Activated T-helper 17 cell treated with anti-CD3 and anti-CD28 coated beads, Interleukin-2, amount 50 U/mL, for 72 hours (primary cell): Measurements from ENCODE around the gene FBXL4. TPM values are rescaled to one million over a fixed set of nuclear protein-coding genes. Genes with fewer than 3 reads are reported as not detected.
A peak's percentile ranks its signal among the peaks of the same experiment; 100 is the strongest.

Source experiments
- ATAC-seq: fragments of 150-1000 bp; cut with Tn5 transposase; replicated peaks from 2 replicates; pipeline ENCODE4 v1.10.0; 2021; ENCODE audit warnings: mild to moderate bottlenecking, moderate library complexity
- H3K27ac Mint-ChIP-seq: one replicate; pipeline ENCODE4 v1.8.0; 2022; ENCODE audit warnings: mixed read lengths
- H3K27me3 Mint-ChIP-seq: one replicate; pipeline ENCODE4 v1.8.0; 2022; ENCODE audit warnings: mixed read lengths
- H3K36me3 Mint-ChIP-seq: one replicate; pipeline ENCODE4 v1.8.0; 2022; ENCODE audit warnings: low read depth, mild to moderate bottlenecking, mixed read lengths
- H3K4me1 Mint-ChIP-seq: one replicate; pipeline ENCODE4 v1.8.0; 2022; ENCODE audit warnings: mixed read lengths
- H3K4me3 Mint-ChIP-seq: one replicate; pipeline ENCODE4 v1.8.0; 2022; ENCODE audit warnings: mild to moderate bottlenecking, mixed read lengths
- H3K9me3 Mint-ChIP-seq: one replicate; pipeline ENCODE4 v1.8.0; 2022; ENCODE audit warnings: mixed read lengths
- total RNA-seq, 2 donors: library from RNA; stranded (reverse); gene quantifications; one replicate each; pipeline ENCODE4 v1.2.3, GENCODE V29; 2022

The FBXL4 gene
- total RNA-seq, 2 donors from 2014 or later: 10.6 to 12.9 TPM

DNA sequence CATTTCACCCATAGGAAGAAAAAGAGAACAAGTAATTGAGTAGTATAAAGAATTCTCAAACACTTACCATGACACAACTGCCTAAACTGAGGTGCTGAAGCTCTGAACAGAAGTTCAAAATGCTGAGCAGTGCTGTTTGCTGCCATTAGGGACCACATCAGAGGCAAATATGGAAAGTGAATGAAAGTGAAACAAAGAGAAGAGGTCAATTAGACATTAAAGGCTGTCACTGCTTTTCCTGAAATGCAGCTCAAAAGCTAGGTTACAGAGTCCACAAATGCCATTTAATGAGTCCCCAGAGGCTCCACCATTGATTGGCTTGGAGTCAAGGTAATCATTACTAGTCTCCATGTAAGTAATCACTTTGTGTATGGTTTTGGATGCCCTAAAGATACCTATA lies 67.3 kb downstream of the FBXL4 start:
- H3K4me1 Mint-ChIP-seq: peaks cover 5% of the 10 kb centered on the region
- no peak overlapping the region for H3K4me3 Mint-ChIP-seq
- peak; percentile 46 for ATAC-seq
- no peaks in the 10 kb centered on the region for H3K27me3 Mint-ChIP-seq
- H3K9me3 Mint-ChIP-seq: no peaks in the 10 kb centered on the region
- H3K36me3 Mint-ChIP-seq: peaks cover 36% of the 10 kb centered on the region
- no peak overlapping the region for H3K27ac Mint-ChIP-seq

DNA sequence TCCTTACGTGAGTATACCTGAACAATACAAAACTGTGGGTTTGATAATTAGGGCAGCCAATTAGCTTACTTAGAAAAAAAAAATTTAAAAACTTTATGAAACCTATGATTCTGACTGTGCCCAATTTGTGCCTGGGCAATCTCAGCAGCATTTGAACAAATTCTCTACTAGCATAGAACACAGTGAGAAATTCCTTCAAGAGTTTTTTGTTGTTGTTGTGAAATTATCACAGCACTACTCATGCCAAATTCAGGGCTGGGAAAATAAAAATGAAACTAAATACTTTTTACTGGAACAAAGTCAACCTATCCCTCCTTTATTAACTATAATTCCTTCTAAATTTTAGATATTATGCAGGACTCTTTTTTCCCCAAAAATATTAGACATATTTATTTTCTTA lies 70.5 kb downstream of the FBXL4 start:
- no peaks in the 10 kb centered on the region for H3K9me3 Mint-ChIP-seq
- no peak overlapping the region for H3K4me3 Mint-ChIP-seq
- no peaks in the 10 kb centered on the region for H3K27me3 Mint-ChIP-seq
- H3K4me1 Mint-ChIP-seq: peaks cover 5% of the 10 kb centered on the region
- no peak overlapping the region for H3K27ac Mint-ChIP-seq
- H3K36me3 Mint-ChIP-seq: peaks cover 54% of the 10 kb centered on the region
- ATAC-seq: no peak

DNA sequence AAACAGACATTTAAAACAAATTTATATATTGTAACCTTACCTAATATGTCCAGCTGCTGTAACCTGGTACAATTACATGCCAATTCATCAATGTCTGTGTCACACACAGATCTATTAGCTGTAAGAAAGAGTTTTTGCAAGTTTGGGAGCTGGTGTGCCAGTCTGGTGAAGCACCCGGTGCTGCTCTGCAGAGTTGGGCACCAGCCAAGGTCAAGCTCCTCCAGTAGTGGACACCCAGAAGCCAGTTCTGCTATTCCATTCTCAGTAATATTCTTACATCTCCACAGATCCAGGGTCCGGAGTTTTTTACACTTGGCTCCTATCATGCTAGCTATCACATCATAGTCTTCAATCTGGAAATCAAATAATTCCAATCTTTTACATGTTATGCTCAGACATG lies 72.4 kb downstream of the FBXL4 start:
- Mint-ChIP-seq H3K9me3 (no peaks in the 10 kb centered on the region), H3K27me3 (no peaks in the 10 kb centered on the region), H3K4me3 (no peak overlapping the region), H3K36me3 (peaks cover 61% of the 10 kb centered on the region), H3K27ac (no peak overlapping the region), H3K4me1 (no peaks in the 10 kb centered on the region)
- ATAC-seq: no peak

DNA sequence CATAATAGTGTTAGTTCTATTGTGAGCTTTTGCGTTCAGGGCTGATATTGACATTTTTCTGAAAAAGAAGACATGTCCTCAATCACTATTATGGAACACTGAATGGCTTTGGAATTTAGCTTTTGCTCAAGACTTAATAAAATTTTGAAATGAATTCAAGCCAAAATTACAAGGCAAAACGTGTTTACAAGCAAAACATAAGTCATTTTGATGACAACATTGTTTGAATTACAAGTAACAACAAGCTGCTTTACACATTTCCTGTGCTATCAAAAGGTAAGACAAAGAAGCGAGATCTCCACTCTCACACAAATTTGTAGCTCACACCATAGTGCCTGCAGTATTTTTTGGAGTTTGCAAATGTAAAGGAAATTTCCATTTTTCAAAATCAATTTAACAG lies 75.9 kb downstream of the FBXL4 start:
- Mint-ChIP-seq H3K4me1 (no peaks in the 10 kb centered on the region), H3K27ac (no peak overlapping the region)

DNA sequence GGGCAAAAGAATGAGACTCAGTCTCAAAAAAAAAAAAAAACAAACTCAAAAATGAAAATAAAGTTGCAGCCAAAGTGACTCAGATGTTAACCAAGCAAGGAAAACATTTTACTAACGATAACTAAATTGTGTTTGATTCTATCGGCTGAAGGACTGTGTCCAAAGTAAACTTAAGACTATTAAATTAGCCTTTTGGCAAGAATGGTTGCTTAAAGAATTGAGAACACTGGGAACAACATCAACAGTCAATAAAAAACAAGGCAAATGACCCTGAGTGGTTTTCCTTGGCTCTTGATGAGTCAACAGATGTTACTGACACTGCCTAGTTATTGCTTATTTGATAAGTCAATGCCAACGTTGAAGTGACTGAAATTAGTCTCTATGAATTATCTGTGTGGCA lies 76.7 kb downstream of the FBXL4 start:
- Mint-ChIP-seq H3K4me3 (no peak overlapping the region), H3K27me3 (no peaks in the 10 kb centered on the region), H3K9me3 (no peaks in the 10 kb centered on the region), H3K4me1 (no peaks in the 10 kb centered on the region), H3K27ac (no peak overlapping the region), H3K36me3 (peaks cover 60% of the 10 kb centered on the region)
- ATAC-seq: no peak

More for the DNA sequence above, 75.9 kb downstream of the FBXL4 start:
- no peak for ATAC-seq
- no peaks in the 10 kb centered on the region for H3K9me3 Mint-ChIP-seq
- H3K27me3 Mint-ChIP-seq: no peaks in the 10 kb centered on the region
- peaks cover 62% of the 10 kb centered on the region for H3K36me3 Mint-ChIP-seq
- H3K4me3 Mint-ChIP-seq: no peak overlapping the region

DNA sequence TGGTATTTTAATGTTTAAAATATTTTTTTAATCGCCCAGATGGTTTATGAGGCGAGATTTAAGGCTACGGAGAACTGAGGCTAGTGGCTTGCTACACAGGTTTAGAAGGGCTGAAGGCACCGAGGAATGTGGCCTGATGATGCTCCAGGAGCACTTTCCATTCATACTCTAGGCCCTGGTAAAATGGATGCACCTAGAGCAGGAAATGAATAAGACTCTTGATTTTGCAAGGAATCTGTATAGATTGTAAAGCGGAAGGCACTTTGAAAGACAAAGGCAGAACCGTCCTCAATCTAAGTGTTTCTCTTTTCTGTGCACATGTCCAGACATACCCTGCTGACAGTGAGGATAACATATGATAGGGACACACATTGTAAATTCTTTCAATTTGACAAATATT lies 83.2 kb downstream of the FBXL4 start:
- Mint-ChIP-seq H3K9me3 (no peaks in the 10 kb centered on the region), H3K4me3 (no peak overlapping the region), H3K27ac (no peak overlapping the region), H3K36me3 (peaks cover 12% of the 10 kb centered on the region), H3K4me1 (no peaks in the 10 kb centered on the region), H3K27me3 (no peaks in the 10 kb centered on the region)
- no peak for ATAC-seq

DNA sequence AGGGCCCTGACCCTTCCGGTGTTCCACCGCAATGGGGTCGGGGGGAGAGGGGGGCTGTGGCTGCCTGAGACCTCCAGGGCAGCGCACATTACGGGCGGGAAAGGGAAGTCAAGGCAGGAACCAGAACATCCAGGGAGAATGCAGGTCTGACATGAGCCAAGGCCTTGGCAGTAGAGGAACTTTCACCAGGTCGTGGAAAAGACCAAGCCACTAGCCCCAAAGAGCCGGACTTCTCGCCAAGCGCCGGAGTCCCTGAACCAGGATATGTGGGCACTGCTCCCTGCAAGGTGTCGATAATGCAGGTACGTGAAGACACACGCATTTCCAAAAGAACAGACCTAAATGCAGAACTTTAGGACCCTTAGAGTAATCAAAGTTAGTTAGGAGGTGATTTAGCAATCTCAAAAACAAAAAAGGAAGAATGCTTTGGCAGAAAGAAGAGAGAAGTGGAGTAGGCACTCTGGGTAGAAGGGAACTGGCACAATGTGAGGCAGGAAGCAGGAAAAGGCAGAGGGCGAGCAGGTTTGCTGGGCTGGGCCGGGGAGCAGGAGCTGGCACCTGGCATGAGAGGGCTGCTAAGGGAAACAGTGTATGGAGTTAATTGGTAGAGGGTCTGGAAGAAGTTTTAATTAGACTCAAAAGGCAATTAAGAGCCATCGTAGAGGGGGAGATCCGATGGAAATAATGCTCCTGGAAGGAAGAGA lies 99.1 kb downstream of the FBXL4 start:
- H3K4me3 Mint-ChIP-seq: no peak overlapping the region
- no peak for ATAC-seq
- H3K27ac Mint-ChIP-seq: no peak overlapping the region
- H3K9me3 Mint-ChIP-seq: no peaks in the 10 kb centered on the region
- H3K4me1 Mint-ChIP-seq: peaks cover 16% of the 10 kb centered on the region
- peaks cover 59% of the 10 kb centered on the region for H3K27me3 Mint-ChIP-seq
- H3K36me3 Mint-ChIP-seq: peaks cover 18% of the 10 kb centered on the region

DNA sequence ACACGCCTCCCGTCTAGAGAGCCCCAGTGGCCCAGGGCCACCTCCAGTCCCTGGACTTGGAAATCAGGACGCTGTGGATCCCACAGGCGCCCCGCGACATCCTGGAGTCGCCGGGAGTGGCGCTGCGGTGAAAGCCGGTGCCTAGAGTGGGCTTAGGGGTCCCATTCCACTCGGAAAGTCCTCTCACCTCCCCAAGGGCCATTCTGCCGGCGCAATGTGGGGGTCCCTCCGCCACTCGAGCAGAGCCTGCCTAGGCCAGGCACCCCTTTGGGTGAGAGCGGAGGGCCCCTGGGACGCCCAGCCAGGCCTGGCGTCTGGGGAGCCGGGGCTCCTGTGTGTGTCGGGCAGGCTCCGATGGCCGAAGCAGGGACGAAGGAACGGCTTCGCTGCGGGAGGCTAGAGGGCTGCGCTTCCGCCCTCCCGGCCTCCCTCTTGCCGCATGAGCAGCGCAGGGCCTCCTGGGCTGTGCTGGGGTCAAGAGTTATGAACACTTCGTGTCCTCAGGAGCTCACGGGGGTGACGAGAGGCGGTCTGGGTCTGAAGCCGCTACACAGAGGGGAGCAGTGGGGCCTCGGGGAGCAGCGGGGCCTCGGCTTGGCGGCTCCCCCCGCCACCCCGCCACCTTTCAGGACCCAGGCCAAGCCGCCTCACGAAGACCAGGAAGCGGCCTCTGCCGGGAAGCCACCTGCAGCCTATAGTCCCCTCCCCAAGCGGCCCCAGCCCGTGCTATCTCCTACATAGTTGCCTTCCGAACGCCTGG lies 99.8 kb downstream of the FBXL4 start:
- ATAC-seq: peak; percentile 16
- Mint-ChIP-seq H3K27ac (no peak overlapping the region), H3K4me3 (no peak overlapping the region)

DNA sequence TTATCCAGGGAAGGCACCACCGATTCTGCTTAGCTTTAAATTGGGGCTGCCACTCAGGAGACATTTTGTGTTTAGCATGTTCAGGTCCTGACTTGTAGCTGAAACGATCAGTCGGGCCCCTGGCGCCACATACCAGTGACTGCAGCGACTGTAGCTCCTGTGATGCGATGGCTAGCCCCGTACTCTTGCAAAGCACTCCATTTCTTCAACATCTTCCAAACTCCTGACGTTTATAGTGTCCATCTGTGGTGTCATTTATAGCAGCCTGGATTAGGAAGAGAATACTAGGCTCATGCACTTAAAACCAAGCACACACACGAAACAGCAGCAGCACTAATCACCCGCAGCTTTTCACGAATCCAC lies 100.3 kb downstream of the FBXL4 start:
- H3K4me3 Mint-ChIP-seq: no peak overlapping the region
- H3K9me3 Mint-ChIP-seq: no peaks in the 10 kb centered on the region
- no peak overlapping the region for H3K27ac Mint-ChIP-seq
- ATAC-seq: no peak
- peaks cover 64% of the 10 kb centered on the region for H3K27me3 Mint-ChIP-seq
- H3K4me1 Mint-ChIP-seq: peaks cover 16% of the 10 kb centered on the region
- peaks cover 18% of the 10 kb centered on the region for H3K36me3 Mint-ChIP-seq

More for the DNA sequence above, 99.8 kb downstream of the FBXL4 start:
- peaks cover 60% of the 10 kb centered on the region for H3K27me3 Mint-ChIP-seq
- H3K4me1 Mint-ChIP-seq: peaks cover 16% of the 10 kb centered on the region
- peaks cover 18% of the 10 kb centered on the region for H3K36me3 Mint-ChIP-seq
- no peaks in the 10 kb centered on the region for H3K9me3 Mint-ChIP-seq

DNA sequence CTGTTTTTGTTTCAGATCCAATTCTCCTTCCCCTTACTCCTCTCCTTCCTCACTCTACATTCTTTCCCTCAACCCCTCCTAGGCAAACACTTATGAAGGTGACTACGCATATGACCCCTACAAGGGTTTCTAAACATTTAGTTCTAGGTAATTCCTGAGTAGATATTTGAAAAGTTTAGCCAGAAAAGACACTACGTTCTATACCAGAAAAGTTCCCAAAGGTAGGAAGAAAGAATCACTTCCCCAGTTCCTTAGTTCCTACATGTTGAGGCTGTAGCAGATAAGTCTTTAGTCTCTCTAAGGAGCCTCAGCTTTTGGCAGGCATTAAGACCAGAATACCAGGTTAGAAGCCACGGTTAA lies 101.7 kb downstream of the FBXL4 start:
- ATAC-seq: no peak
- H3K27ac Mint-ChIP-seq: no peak overlapping the region
- H3K27me3 Mint-ChIP-seq: peaks cover 73% of the 10 kb centered on the region
- H3K4me3 Mint-ChIP-seq: peak overlapping the region; percentile 77
- H3K4me1 Mint-ChIP-seq: peaks cover 16% of the 10 kb centered on the region
- H3K36me3 Mint-ChIP-seq: peaks cover 18% of the 10 kb centered on the region
- no peaks in the 10 kb centered on the region for H3K9me3 Mint-ChIP-seq

DNA sequence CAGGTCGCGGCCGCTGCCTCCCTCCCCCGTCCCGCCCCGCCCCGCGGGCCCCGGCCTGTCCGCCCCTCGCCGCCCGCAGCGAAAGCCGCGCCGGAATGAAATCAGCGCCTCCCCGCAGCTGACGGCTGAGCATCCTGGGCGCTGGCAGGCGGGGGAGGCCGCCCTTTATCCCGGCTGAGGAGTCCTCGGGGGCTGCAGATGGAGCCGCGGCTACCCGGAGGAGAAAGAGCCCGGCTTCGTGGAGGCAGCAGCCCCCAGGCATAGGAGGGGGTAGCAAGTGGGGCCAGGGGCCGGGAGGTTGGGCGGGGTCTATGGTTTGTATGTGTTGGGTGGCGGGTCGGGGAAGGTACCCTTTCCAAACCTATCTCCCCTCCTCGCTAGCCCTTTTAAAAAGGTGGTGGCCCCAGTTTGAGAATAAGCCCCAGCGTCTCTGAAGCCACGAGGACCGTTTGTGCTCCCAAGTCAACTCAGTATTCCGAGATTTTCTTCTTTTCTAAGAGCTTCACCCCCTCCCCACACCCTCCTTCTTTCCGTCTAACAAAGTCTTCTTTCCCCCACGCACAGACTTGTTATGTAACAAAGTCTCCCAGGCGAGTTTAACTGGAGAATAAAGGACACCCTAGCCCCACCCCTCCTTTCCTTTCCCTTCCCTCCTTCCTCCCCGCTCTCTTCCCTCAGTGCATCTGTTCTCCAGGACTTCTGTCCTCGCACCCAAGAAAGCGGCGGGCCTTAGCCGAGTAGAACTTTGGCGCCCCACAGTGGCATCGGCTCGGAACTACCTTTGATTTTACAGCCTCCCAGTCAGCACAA lies 102.3 kb downstream of the FBXL4 start:
- Mint-ChIP-seq H3K27ac (no peak overlapping the region), H3K27me3 (peaks cover 74% of the 10 kb centered on the region), H3K36me3 (peaks cover 18% of the 10 kb centered on the region), H3K4me1 (peaks cover 16% of the 10 kb centered on the region), H3K9me3 (no peaks in the 10 kb centered on the region), H3K4me3 (peak overlapping the region; percentile 77)
- peak; percentile 60 for ATAC-seq

DNA sequence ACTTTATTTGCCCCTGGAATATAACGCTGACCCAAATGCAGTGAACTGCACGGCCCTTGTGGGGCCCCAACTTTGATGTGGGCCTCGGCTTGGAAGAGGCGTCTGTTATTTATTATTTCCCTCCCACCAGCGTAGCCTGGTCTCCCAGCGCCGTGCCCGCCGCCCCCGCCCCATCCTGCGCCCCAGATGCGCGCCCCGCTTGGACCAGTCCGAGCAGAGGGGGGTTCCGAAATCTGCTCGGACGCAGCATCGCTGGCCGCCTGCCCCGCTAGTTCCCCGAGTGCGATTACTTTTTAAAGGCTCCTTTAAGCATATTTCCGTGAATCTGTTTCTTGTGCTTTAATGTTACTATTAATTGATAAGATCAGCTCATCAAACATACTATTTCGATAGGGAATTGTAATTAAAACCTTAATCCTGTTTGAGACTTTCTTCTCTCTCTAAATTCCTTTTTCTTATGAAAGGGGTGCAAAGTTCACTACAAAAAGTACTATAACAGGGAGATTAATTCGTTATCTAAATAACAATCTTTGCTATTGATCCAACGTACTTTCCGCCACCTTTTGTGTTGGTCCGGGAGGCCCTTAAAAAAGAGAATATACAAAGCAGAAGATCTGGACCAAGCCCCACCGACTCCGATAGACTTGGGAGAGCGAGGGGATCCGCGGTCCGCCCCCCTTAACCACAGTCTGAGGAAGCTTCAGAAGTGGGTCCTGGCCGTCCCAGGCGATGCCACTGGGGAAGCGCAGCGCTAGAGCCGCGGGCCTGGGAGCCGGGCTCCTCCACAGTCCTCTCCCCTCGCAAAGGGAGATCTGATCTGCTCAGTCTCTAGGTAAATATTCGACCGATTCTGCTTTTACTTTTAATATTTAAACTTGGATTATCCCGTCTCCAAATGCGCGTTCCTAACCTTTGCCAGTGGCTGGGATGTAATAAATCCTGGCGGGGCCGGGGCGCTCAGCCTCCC lies 103.2 kb downstream of the FBXL4 start:
- H3K9me3 Mint-ChIP-seq: no peaks in the 10 kb centered on the region
- no peak for ATAC-seq
- H3K36me3 Mint-ChIP-seq: peaks cover 18% of the 10 kb centered on the region
- H3K4me1 Mint-ChIP-seq: peaks cover 16% of the 10 kb centered on the region
- H3K27me3 Mint-ChIP-seq: peaks cover 74% of the 10 kb centered on the region
- H3K27ac Mint-ChIP-seq: no peak overlapping the region
- peak overlapping the region; percentile 37 for H3K4me3 Mint-ChIP-seq

DNA sequence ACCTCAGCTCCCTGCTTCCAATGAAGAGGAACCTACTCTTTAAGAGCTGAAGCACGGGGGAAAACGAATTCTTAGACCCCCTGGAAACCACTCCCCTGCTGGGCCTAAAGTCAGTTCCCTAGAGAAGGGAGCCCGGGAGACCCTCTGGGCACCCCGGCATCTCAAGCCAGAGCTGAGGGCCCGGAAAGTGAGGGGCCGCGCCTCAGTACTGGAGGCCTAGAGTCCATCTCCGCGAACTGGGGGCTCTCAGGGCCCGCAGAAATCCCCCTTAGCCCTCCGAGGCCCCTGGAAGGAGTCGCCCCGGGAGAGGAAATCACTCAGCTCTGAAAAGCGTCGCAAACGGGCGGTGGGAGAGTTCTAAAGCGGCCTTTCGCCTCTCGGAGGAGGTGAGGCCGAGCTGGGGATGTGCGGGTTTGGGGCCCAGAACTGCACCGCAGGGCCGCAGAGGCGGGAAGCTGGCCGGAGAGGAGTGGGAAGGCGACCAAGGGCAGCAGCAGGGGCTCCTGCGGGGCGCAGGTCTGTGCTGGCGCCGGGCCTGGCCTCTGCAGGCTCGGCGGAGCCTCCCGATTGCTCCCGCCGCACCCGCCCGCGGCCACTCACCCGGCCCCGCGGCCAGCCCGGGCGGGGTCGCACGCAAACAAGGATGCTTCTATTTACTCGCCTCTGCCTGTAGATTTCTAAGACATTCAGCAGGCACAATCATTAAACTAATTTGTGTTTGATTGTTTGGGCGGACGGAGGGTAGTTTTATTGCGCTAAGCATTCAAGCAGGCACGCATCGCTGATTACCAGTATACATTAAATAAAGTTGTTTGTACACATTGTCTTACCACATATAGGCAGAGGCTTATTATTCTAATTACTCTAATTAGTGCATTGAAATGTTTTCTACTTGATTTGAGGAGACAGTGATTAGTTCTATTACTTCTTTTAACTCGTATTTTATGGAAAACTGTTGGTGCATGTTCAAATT lies 104.2 kb downstream of the FBXL4 start:
- H3K9me3 Mint-ChIP-seq: no peaks in the 10 kb centered on the region
- H3K27ac Mint-ChIP-seq: no peak overlapping the region
- peaks cover 73% of the 10 kb centered on the region for H3K27me3 Mint-ChIP-seq
- ATAC-seq: no peak
- peaks cover 12% of the 10 kb centered on the region for H3K36me3 Mint-ChIP-seq
- H3K4me3 Mint-ChIP-seq: no peak overlapping the region
- peaks cover 11% of the 10 kb centered on the region for H3K4me1 Mint-ChIP-seq
